ENCODE results near the gene PSMC6. TPM values are rescaled to one million over a fixed set of nuclear protein-coding genes. Genes with fewer than 3 reads are reported as not detected.

PSMC6 gene
- total RNA-seq, result 94.8 and 97.6 TPM in 2 replicates

GRCh38 chr14:52706724-52707706 lies at the start of gene PSMC6:
Gene PSMC6 (plus strand): TSS chr14:52707200. CDS start chr14:52707220, 20 bp downstream.
- Mint-ChIP-seq H3K36me3 (ENCODE audit: low read depth) (peaks cover 50% of the 10 kb centered on the region), H3K27me3 (peaks cover 2% of the 10 kb centered on the region), H3K9me3 (no peaks in the 10 kb centered on the region), H3K27ac (peak within 1 kb of the TSS; percentile 98), H3K4me1 (peaks cover 25% of the 10 kb centered on the region), H3K4me3 (peak within 1 kb of the TSS; percentile 99)
- ChIA-PET CTCF (no interaction called here), POLR2A (interaction anchor here (0.6 to 1.3 kb wide), 8 partner anchors 9 to 155 kb away, joined by 3 to 6 read pairs (median 3); partner anchors contain the start of genes ERO1A and TXNDC16)
- DNase-seq (peak; percentile 85), ATAC-seq (ENCODE audit: low read depth) (peak; percentile 99)
- intact Hi-C loops (cut with micrococcal nuclease), result loop anchor here (1.0 to 5.0 kb wide), 9 partner anchors 11 to 1689 kb away; partner anchors contain the start of genes DDHD1, ERO1A, GNPNAT1 and GPR137C
- TF ChIP-seq, protein P1, sequence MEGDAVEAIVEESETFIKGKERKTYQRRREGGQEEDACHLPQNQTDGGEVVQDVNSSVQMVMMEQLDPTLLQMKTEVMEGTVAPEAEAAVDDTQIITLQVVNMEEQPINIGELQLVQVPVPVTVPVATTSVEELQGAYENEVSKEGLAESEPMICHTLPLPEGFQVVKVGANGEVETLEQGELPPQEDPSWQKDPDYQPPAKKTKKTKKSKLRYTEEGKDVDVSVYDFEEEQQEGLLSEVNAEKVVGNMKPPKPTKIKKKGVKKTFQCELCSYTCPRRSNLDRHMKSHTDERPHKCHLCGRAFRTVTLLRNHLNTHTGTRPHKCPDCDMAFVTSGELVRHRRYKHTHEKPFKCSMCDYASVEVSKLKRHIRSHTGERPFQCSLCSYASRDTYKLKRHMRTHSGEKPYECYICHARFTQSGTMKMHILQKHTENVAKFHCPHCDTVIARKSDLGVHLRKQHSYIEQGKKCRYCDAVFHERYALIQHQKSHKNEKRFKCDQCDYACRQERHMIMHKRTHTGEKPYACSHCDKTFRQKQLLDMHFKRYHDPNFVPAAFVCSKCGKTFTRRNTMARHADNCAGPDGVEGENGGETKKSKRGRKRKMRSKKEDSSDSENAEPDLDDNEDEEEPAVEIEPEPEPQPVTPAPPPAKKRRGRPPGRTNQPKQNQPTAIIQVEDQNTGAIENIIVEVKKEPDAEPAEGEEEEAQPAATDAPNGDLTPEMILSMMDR (IDR thresholded peaks at IDR 0.05), result no peak

DNA sequence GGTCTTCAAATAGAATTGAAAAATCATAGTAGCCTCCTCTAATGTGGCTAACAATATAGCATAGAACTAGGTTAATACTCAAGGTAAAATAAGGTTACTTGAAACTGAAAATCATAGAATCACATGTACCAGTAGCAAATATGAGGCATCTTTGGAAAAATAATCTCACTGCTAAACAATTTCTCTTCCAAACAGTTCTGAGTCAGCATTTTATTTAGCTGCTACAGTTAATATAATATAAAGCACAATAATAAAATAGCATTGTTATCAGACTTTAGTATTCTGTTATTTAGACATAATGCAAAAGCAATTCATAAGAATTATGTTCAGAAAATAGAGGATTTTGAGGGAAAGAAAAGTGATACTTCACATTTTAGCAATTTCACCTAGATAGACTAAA lies 46.7 kb upstream of the PSMC6 start:
- DNase-seq (no peak), ATAC-seq (ENCODE audit: low read depth) (no peak)
- Mint-ChIP-seq H3K4me3 (no peak overlapping the region), H3K36me3 (ENCODE audit: low read depth) (peaks cover 37% of the 10 kb centered on the region), H3K9me3 (no peaks in the 10 kb centered on the region), H3K27ac (no peak overlapping the region), H3K27me3 (no peaks in the 10 kb centered on the region), H3K4me1 (no peaks in the 10 kb centered on the region)
- TF ChIP-seq, protein P1 (IDR thresholded peaks at IDR 0.05), result no peak
- CTCF ChIA-PET, result no interaction called here
- POLR2A ChIA-PET, result interaction anchor here (0.7 kb wide), 1 partner anchor 9 kb away, joined by 4 read pairs; no protein-coding TSS in a partner anchor
- intact Hi-C loops (cut with micrococcal nuclease), result no loop called here

GRCh38 chr14:52660832-52661231 lies 46.2 kb upstream of the PSMC6 start:
- TF ChIP-seq, protein P1 (IDR thresholded peaks at IDR 0.05), result no peak
- Mint-ChIP-seq H3K4me1 (no peaks in the 10 kb centered on the region), H3K27ac (no peak overlapping the region), H3K36me3 (ENCODE audit: low read depth) (peaks cover 39% of the 10 kb centered on the region), H3K9me3 (no peaks in the 10 kb centered on the region), H3K27me3 (no peaks in the 10 kb centered on the region), H3K4me3 (no peak overlapping the region)
- ChIA-PET CTCF (no interaction called here), POLR2A (no interaction called here)
- no peak for DNase-seq
- intact Hi-C loops (cut with micrococcal nuclease), result no loop called here
- no peak for ATAC-seq (ENCODE audit: low read depth)

DNA sequence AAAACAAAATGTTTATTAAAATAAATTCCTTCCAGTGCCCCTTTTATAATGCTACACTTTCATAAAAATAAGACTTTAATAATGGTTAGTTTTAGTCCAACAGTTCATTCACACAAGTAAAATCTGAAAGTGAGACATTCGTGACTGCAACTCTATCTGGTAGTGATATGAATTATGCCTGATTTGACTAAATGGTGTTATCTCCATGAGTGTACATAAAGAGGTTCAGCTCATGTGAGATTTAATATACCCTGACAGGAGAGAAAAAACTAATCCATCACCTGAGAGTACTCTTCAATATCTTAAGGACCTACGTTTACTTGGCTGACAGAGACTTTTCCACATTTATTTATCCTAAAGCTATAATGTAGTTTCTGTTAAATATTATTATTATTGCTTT lies 45.7 kb upstream of the PSMC6 start:
- no peak overlapping the region for H3K27ac Mint-ChIP-seq
- ATAC-seq (ENCODE audit: low read depth), result no peak
- ChIA-PET CTCF (no interaction called here), POLR2A (no interaction called here)
- TF ChIP-seq, protein P1 (IDR thresholded peaks at IDR 0.05), result no peak
- no peaks in the 10 kb centered on the region for H3K27me3 Mint-ChIP-seq
- H3K4me3 Mint-ChIP-seq, result no peak overlapping the region
- intact Hi-C loops (cut with micrococcal nuclease), result no loop called here
- no peaks in the 10 kb centered on the region for H3K9me3 Mint-ChIP-seq
- no peak for DNase-seq
- peaks cover 41% of the 10 kb centered on the region for H3K36me3 Mint-ChIP-seq (ENCODE audit: low read depth)
- H3K4me1 Mint-ChIP-seq, result no peaks in the 10 kb centered on the region

GRCh38 chr14:52663850-52664249 lies 43.1 kb upstream of the PSMC6 start:
- intact Hi-C loops (cut with micrococcal nuclease), result no loop called here

More at GRCh38 chr14:52663850-52664249, 43.1 kb upstream of the PSMC6 start:
- CTCF ChIA-PET, result no interaction called here
- POLR2A ChIA-PET, result no interaction called here
- peaks cover 35% of the 10 kb centered on the region for H3K36me3 Mint-ChIP-seq (ENCODE audit: low read depth)
- no peaks in the 10 kb centered on the region for H3K4me1 Mint-ChIP-seq
- ATAC-seq (ENCODE audit: low read depth), result no peak
- TF ChIP-seq, protein P1 (IDR thresholded peaks at IDR 0.05), result no peak
- DNase-seq, result no peak
- no peak overlapping the region for H3K27ac Mint-ChIP-seq
- H3K9me3 Mint-ChIP-seq, result no peaks in the 10 kb centered on the region
- no peaks in the 10 kb centered on the region for H3K27me3 Mint-ChIP-seq
- H3K4me3 Mint-ChIP-seq, result no peak overlapping the region

Data from activated B cell treated with CpG ODN at 0.5 μM for 24 hours (primary cell).